Glutamatergic neuron (in vitro differentiated cells): Measurements from ENCODE around the gene CADM2. TPM values are rescaled to one million over a fixed set of nuclear protein-coding genes. Genes with fewer than 3 reads are reported as not detected.

Experiments used
- DNase-seq: peaks from one replicate; pipeline ENCODE4 v3.0.0; 2022
- H3K27ac Mint-ChIP-seq: one replicate; pipeline ENCODE4 v1.8.0; 2020; ENCODE audit warnings: mild to moderate bottlenecking, mixed read lengths, inconsistent platforms; ENCODE audit not compliant: unreplicated experiment
- H3K27me3 Mint-ChIP-seq: one replicate; pipeline ENCODE4 v1.8.0; 2020; ENCODE audit warnings: mild to moderate bottlenecking, moderate library complexity, mixed read lengths, inconsistent platforms; ENCODE audit not compliant: unreplicated experiment
- H3K36me3 Mint-ChIP-seq: one replicate; pipeline ENCODE4 v1.8.0; 2020; ENCODE audit warnings: mild to moderate bottlenecking, mixed read lengths, inconsistent platforms; ENCODE audit not compliant: unreplicated experiment
- H3K4me1 Mint-ChIP-seq: one replicate; pipeline ENCODE4 v1.8.0; 2020; ENCODE audit warnings: mild to moderate bottlenecking, low read depth, mixed read lengths, inconsistent platforms; ENCODE audit not compliant: unreplicated experiment
- H3K4me3 Mint-ChIP-seq: one replicate; pipeline ENCODE4 v1.8.0; 2020; ENCODE audit warnings: mild to moderate bottlenecking, mixed read lengths, inconsistent platforms; ENCODE audit not compliant: unreplicated experiment
- H3K9me3 Mint-ChIP-seq: one replicate; pipeline ENCODE4 v1.8.0; 2020; ENCODE audit warnings: mild to moderate bottlenecking, moderate library complexity, mixed read lengths, inconsistent platforms; ENCODE audit not compliant: unreplicated experiment
- total RNA-seq: library from RNA; stranded (reverse); fragmentation: NEBNext Ultra II Directional; extraction: Animal tissue kit (Norgen Biotek cat#: 25700); gene quantifications from one replicate; pipeline ENCODE4 v1.2.1, GENCODE V29; 2021; ENCODE audit not compliant: unreplicated experiment
- TF ChIP-seq, protein P1 (sequence below): fragments of 200-600 bp; sonication (generic); IDR thresholded peaks from one replicate; pipeline ENCODE4 v1.5.0; 2021; ENCODE audit not compliant: partially characterized antibody, unreplicated experiment

CADM2 gene
- total RNA-seq, 1 donor from 2014 or later, result 233 TPM

DNA sequence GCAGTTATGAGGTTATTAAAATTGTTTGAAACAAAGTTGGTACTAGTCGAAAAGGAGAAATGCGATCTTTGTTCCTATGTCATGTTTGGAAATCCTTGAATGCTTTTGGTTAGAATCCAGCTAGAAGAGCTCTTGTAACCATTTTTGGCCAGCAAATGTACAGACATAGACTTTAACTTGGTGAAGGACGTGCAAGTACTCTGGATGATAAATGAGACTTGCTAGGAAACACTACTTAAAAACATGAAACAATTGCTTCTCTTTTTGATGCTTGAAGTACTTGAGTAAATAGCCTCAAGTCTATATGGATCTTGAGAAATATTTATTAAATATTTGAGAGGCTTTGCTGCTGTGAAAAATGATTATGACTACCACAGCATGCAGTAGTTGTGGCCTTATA lies 95.8 kb downstream of the CADM2 start:
- no peaks in the 10 kb centered on the region for H3K36me3 Mint-ChIP-seq
- H3K27ac Mint-ChIP-seq, result no peak overlapping the region
- H3K9me3 Mint-ChIP-seq, result no peaks in the 10 kb centered on the region
- H3K27me3 Mint-ChIP-seq, result no peaks in the 10 kb centered on the region
- no peak overlapping the region for H3K4me3 Mint-ChIP-seq
- TF ChIP-seq, protein P1, sequence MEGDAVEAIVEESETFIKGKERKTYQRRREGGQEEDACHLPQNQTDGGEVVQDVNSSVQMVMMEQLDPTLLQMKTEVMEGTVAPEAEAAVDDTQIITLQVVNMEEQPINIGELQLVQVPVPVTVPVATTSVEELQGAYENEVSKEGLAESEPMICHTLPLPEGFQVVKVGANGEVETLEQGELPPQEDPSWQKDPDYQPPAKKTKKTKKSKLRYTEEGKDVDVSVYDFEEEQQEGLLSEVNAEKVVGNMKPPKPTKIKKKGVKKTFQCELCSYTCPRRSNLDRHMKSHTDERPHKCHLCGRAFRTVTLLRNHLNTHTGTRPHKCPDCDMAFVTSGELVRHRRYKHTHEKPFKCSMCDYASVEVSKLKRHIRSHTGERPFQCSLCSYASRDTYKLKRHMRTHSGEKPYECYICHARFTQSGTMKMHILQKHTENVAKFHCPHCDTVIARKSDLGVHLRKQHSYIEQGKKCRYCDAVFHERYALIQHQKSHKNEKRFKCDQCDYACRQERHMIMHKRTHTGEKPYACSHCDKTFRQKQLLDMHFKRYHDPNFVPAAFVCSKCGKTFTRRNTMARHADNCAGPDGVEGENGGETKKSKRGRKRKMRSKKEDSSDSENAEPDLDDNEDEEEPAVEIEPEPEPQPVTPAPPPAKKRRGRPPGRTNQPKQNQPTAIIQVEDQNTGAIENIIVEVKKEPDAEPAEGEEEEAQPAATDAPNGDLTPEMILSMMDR, result no peak
- no peaks in the 10 kb centered on the region for H3K4me1 Mint-ChIP-seq
- no peak for DNase-seq

DNA sequence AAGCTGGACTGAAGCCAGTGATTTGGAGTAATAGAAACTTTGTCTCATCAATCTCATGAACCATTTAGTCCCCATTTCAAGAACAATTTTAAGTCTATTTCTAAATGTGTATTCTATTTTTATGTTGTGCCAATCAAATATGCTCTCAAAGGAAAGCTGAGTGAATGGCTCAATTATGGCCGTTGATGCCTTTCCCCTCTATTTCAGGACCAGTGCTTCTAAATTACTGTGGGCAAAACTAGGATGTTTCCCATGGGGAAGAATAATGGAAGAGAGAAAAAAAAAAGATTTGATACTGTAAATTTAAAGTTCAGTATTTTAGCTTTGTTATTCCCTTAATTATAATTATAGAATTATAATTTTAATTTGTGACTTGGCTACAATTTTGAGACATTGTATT lies 110.1 kb downstream of the CADM2 start:
- no peaks in the 10 kb centered on the region for H3K27me3 Mint-ChIP-seq
- no peaks in the 10 kb centered on the region for H3K9me3 Mint-ChIP-seq
- DNase-seq, result no peak
- H3K36me3 Mint-ChIP-seq, result no peaks in the 10 kb centered on the region
- H3K4me3 Mint-ChIP-seq, result no peak overlapping the region
- H3K27ac Mint-ChIP-seq, result no peak overlapping the region
- peaks cover 15% of the 10 kb centered on the region for H3K4me1 Mint-ChIP-seq
- TF ChIP-seq, protein P1, result no peak

- no peaks in the 10 kb centered on the region for H3K9me3 Mint-ChIP-seq
- DNase-seq, result no peak
- no peak overlapping the region for H3K4me3 Mint-ChIP-seq
- no peak overlapping the region for H3K27ac Mint-ChIP-seq
- H3K27me3 Mint-ChIP-seq, result no peaks in the 10 kb centered on the region
- TF ChIP-seq, protein P1, result no peak
- no peaks in the 10 kb centered on the region for H3K36me3 Mint-ChIP-seq
- H3K4me1 Mint-ChIP-seq, result peaks cover 6% of the 10 kb centered on the region
Measured at GRCh38 chr3:85074003-85074402, 115.2 kb downstream of the CADM2 start.

DNA sequence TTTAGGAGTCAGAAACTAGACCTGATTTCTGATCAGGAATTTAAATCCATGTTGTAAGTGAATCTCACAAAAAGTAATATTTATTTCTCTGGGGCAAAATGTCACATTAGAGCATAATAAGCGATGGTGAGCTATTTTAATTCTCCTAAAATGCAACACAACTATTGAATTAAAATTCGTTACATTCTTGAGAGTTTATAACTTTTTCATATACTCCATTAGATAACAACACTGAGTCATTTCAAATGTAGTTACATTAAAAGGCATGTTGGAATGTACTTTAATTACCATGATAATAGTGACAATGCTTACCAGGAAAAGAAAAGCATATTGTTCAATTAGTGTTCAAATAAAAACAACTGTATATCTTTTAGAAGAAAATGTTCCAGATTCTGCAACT lies 116.9 kb downstream of the CADM2 start:
- DNase-seq, result no peak
- H3K27me3 Mint-ChIP-seq, result no peaks in the 10 kb centered on the region
- H3K9me3 Mint-ChIP-seq, result no peaks in the 10 kb centered on the region
- no peak overlapping the region for H3K27ac Mint-ChIP-seq
- no peak overlapping the region for H3K4me3 Mint-ChIP-seq
- TF ChIP-seq, protein P1, result no peak
- H3K4me1 Mint-ChIP-seq, result peaks cover 6% of the 10 kb centered on the region
- H3K36me3 Mint-ChIP-seq, result no peaks in the 10 kb centered on the region

DNA sequence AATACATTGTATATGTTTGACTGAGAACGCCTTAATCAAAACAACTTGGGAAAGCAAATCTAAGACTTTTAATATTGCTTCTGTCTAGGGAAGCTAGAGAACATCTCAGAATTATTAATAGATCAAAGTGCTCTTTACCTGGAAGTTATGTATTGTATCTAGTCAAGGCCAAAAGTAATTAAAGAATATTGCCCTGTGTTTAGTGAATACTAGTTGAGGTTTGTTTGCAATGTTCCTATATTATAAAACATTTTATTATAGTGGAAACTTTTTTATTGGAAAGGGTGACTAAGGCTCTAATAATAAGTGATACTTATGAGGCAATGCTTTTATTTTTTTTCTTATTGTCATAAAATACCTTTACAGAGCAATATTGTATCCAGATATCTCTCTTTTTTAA lies 118.2 kb downstream of the CADM2 start:
- Mint-ChIP-seq H3K4me1 (peaks cover 6% of the 10 kb centered on the region), H3K4me3 (no peak overlapping the region), H3K27me3 (no peaks in the 10 kb centered on the region), H3K36me3 (no peaks in the 10 kb centered on the region), H3K27ac (no peak overlapping the region), H3K9me3 (no peaks in the 10 kb centered on the region)
- DNase-seq, result no peak
- TF ChIP-seq, protein P1, result no peak
